Measurements from ENCODE around the gene ZNF367. TPM values are rescaled to one million over a fixed set of nuclear protein-coding genes. Genes with fewer than 3 reads are reported as not detected.
A peak's percentile ranks its signal among the peaks of the same experiment; 100 is the strongest.

Gene ZNF367
- total and polyA plus RNA-seq, 9 of the 15 experiments (the other 6 are each of a cell fraction or from before 2014, with no cell fraction given), result 2.7 to 14.4 (median 10.0) TPM

DNA sequence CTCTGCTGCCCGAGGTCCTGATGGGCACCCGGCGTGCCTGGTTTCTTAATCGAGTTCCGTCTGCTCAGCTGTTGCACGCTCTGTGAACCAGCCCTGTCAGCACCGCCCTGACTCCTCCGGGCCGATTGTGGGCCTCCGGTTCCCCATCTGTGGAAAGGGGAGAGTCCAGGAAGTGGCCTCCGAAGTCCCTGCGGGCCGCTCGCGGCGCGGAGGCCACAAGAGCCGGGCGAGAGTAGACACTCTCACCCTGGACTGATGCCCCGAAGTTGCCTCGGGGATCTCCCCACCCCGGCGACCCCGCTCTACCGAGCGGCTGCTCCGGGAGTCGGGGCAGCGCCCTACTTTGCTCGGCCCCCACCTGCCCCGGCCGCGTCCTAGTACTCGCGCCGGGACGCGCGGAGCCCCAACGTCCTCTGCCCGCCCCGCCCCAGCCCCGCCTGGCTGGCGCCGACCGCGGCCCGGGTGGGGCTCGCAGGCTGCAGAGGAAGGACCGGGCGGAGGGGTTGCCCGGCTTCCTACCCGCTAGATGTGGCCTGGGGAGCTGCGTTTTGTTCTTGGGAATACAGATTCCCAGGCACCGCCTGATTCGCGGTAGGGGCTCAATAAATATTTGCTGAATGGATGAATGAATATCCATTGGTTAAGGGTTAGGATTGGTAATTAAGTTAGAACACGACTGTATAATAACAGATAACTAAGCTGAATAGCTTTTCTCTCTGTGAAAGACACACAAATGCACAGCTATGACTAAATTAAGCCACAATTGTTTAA, 935 bp upstream of the ZNF367 start (continued):
- TF ChIP-seq WHSC1 (IDR thresholded peaks at IDR 0.05; ENCODE audit: low read length), result no peak
- no peak for TF ChIP-seq MAFG (tag; conservative IDR thresholded peaks at IDR 0.05)
- TF ChIP-seq ZNF445 (CRISPR knock-in tag; IDR thresholded peaks at IDR 0.05; ENCODE audit: low read depth), result no peak
- no peak for TF ChIP-seq TFE3 (CRISPR knock-in tag; IDR thresholded peaks at IDR 0.05)
- peak; percentile 59 for TF ChIP-seq FIP1L1 (IDR thresholded peaks at IDR 0.05; ENCODE audit: low read depth, low read length, poor library complexity, severe bottlenecking)
- no peak for TF ChIP-seq PHB2 (IDR thresholded peaks at IDR 0.05; ENCODE audit: low read depth)
- TF ChIP-seq THAP7 (CRISPR knock-in tag; IDR thresholded peaks at IDR 0.05), result no peak
- TF ChIP-seq, protein P1, sequence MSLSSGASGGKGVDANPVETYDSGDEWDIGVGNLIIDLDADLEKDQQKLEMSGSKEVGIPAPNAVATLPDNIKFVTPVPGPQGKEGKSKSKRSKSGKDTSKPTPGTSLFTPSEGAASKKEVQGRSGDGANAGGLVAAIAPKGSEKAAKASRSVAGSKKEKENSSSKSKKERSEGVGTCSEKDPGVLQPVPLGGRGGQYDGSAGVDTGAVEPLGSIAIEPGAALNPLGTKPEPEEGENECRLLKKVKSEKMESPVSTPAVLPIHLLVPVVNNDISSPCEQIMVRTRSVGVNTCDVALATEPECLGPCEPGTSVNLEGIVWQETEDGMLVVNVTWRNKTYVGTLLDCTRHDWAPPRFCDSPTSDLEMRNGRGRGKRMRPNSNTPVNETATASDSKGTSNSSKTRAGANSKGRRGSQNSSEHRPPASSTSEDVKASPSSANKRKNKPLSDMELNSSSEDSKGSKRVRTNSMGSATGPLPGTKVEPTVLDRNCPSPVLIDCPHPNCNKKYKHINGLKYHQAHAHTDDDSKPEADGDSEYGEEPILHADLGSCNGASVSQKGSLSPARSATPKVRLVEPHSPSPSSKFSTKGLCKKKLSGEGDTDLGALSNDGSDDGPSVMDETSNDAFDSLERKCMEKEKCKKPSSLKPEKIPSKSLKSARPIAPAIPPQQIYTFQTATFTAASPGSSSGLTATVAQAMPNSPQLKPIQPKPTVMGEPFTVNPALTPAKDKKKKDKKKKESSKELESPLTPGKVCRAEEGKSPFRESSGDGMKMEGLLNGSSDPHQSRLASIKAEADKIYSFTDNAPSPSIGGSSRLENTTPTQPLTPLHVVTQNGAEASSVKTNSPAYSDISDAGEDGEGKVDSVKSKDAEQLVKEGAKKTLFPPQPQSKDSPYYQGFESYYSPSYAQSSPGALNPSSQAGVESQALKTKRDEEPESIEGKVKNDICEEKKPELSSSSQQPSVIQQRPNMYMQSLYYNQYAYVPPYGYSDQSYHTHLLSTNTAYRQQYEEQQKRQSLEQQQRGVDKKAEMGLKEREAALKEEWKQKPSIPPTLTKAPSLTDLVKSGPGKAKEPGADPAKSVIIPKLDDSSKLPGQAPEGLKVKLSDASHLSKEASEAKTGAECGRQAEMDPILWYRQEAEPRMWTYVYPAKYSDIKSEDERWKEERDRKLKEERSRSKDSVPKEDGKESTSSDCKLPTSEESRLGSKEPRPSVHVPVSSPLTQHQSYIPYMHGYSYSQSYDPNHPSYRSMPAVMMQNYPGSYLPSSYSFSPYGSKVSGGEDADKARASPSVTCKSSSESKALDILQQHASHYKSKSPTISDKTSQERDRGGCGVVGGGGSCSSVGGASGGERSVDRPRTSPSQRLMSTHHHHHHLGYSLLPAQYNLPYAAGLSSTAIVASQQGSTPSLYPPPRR (CRISPR knock-in tag; IDR thresholded peaks at IDR 0.05; ENCODE audit: borderline replicate concordance), result no peak
- no peak for TF ChIP-seq DNMT1 (IDR thresholded peaks at IDR 0.05)
- peak; percentile 60; the same call in 1 of the 2 replicates for TF ChIP-seq HMG20A (CRISPR knock-in tag; conservative IDR thresholded peaks at IDR 0.05)
- no peak for TF ChIP-seq SRSF9 (IDR thresholded peaks at IDR 0.05; ENCODE audit: borderline replicate concordance, low read depth, low read length)
- TF ChIP-seq BRF1 (IDR thresholded peaks at IDR 0.05; ENCODE audit: borderline replicate concordance, extremely low read depth, insufficient read length), result no peak
- no peak for TF ChIP-seq BMI1 (IDR thresholded peaks at IDR 0.05; ENCODE audit: low read length)
- no peak for TF ChIP-seq ZNF23 (CRISPR knock-in tag; IDR thresholded peaks at IDR 0.05)
- no peak for TF ChIP-seq ZBTB49 (CRISPR knock-in tag; IDR thresholded peaks at IDR 0.05; ENCODE audit: borderline replicate concordance)
- TF ChIP-seq ZNF57 (CRISPR knock-in tag; IDR thresholded peaks at IDR 0.05), result no peak
- TF ChIP-seq PHF20 (IDR thresholded peaks at IDR 0.05; ENCODE audit: partially characterized antibody), result no peak
- no peak for TF ChIP-seq ZNF232 (CRISPR knock-in tag; IDR thresholded peaks at IDR 0.05)
- TF ChIP-seq ETV5 (CRISPR knock-in tag; IDR thresholded peaks at IDR 0.05; ENCODE audit: low read depth), result peak; percentile 49; the same call in 1 of the 2 replicates

Data from K562 (cell line).